ENCODE results near the gene DOCK9.
"Not testable (repeated sequence)": the region's sequence is repeated elsewhere in the genome, so short reads cannot be mapped to it uniquely, and the experiment has no call there.

DNA sequence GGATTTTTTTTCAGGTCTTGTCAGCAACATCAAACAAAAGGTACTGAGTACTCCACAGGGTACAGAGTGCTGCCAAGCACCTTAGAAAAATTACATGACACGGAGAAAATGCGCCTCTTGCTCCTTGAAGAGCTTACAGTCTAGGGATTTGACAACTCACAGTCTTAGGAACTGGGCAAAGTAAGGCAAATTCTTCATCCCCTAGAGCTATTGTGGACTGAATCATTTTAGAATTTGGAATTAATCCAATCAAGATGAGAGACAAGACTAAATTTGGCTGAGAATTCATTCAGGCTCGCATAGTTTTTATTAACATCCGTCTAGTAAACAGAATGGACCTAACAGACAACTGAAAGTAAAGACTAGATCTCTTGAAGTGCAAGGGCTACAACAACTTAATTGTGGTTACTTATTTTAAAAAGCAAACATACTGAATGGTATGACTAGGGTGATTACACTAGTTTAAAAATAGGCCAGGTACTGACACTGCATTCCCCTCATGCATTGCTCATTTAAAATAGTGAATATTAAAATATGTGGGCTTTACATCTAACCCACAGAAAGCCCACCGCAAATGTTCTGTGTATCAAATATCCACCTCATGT is 165.6 kb downstream of the DOCK9 start:
- TF ChIP-seq, protein P1, sequence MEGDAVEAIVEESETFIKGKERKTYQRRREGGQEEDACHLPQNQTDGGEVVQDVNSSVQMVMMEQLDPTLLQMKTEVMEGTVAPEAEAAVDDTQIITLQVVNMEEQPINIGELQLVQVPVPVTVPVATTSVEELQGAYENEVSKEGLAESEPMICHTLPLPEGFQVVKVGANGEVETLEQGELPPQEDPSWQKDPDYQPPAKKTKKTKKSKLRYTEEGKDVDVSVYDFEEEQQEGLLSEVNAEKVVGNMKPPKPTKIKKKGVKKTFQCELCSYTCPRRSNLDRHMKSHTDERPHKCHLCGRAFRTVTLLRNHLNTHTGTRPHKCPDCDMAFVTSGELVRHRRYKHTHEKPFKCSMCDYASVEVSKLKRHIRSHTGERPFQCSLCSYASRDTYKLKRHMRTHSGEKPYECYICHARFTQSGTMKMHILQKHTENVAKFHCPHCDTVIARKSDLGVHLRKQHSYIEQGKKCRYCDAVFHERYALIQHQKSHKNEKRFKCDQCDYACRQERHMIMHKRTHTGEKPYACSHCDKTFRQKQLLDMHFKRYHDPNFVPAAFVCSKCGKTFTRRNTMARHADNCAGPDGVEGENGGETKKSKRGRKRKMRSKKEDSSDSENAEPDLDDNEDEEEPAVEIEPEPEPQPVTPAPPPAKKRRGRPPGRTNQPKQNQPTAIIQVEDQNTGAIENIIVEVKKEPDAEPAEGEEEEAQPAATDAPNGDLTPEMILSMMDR (IDR thresholded peaks at IDR 0.05) = not testable (repeated sequence)
- not testable (repeated sequence) for TF ChIP-seq POLR2A, EP300 (IDR thresholded peaks at IDR 0.05)

All from ovary (tissue), 3 donors.